Suppressor macrophage (primary cell): ENCODE results near the gene MARCHF6.
"Not testable (repeated sequence)": the region's sequence is repeated elsewhere in the genome, so short reads cannot be mapped to it uniquely, and the experiment has no call there.

Experiments
- DNase-seq, 4 experiments: peaks; one replicate each; pipeline ENCODE4 v3.0.0-alpha.2; 2020 to 2022

Gene MARCHF6

DNA sequence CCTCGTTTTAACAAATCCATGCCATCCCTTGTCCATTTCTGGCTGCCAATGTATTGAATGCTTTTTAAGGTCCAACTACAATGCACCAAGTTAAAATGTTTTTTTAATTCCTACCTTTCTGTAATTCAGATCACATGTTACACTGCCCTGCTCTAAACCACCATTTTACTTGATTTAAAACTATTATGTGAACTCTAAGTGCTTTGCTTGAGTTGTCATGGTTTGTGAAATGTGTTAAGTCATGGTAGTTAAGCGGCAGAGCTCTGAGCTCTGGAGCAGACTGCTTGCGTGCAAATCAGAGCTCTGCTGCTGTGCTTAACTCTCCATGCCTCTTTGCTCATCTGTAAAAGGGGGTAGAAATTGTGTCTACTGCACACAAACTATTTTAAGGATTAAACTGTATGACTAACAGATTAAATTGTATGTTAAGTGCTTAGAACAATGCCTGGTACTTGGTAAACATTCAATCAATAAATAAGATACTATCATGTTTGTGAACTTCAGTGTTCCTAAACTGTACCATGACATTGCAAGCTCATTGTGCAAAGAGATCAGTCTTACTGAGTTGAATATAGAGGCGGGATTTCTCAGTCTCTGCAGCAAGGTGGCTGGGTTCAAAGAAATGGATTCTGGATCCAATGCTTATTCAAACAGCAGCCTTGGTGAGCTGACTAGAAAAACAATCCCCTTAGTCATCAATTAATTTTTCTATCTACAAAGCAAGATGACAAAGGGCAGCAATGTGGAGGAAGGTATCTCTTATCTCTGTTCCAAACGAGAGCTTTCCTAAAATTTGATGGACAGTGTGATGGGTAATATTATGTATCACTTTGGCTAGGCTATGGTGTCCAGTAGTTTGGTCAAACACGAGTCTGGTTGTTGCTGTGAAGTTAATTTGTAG, 29.7 kb upstream of the MARCHF6 start:
- DNase-seq: peak in 3 of 4 experiments; percentile 14 to 28 (median 26)

DNA sequence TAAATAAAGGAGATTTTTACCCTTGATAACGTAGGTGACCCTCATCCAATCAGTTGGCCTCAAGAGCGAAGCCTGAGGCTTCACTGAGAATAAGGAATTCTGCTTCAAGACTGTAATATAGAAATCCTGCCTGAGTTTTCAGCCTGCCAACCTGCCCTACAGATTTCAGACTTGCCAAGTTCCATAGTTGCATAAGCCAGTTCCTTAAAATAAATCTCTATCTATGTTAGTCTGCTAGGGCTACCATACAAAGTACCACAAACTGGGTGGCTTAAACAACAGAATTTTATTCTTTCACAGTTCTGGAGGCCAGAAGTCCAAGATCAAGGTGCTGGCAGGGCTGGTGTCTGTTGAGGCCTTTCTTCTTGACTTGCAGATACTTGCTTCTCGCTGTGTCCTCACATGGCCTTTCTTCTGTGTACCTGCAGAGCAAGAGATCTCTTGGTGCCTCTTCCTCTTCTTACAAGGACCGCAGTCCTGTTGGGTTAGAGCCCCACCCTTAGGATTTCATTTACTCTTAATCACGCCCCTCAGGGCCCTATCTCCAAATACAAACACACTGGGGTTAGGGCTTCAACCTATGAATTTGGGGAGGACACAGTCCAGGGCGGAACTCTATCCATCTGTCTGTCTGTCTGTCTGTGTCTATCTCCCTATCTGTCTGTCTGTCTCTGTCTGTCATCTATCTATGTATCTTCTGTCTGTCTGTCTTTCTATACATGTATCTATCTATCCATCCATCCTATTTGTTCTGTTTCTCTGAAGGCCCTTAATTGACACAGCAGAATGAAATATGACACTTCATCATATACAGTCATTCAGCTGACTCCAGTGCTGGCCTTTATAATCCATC, 28.8 kb upstream of the MARCHF6 start:
- DNase-seq: peak in 2 of 4 experiments; percentile 17 to 31

DNA sequence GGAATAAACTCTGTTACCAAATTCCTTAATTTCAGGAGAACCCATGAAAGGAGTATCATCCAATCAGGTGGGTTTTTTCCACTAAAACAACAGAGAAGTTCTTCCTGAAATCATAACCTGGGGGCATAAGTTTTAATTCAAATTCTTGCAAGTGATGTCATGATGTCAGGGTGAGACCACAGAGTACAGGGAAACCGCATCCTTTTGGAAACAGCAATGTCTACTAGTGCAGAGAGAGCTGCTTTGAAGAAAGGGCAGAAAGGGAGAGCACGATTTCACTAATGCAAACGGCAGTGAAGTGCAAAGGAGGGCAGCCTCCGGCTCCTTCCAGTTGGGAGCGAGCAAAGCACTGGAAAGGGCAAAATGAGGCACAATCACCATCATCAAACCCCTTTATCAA, 25.2 kb upstream of the MARCHF6 start:
- DNase-seq: no peak

DNA sequence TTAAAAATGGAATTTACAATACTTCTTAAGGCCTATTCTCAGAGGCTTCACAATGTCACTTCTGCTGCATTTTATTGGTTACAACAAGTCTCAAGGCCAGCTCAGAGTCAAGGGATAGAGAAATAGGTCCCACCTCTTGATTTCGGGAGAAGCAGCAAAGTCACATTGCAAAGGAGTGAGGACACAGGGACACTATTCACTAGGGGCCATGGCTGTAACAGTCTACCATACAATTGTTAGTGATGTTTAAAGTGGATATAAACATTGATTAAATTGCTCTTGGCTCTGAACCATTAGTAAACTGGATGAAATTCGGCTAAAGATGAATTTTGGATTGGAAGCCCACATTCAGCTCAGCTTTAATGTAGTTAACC, 24.1 kb upstream of the MARCHF6 start:
- no peak for DNase-seq

DNA sequence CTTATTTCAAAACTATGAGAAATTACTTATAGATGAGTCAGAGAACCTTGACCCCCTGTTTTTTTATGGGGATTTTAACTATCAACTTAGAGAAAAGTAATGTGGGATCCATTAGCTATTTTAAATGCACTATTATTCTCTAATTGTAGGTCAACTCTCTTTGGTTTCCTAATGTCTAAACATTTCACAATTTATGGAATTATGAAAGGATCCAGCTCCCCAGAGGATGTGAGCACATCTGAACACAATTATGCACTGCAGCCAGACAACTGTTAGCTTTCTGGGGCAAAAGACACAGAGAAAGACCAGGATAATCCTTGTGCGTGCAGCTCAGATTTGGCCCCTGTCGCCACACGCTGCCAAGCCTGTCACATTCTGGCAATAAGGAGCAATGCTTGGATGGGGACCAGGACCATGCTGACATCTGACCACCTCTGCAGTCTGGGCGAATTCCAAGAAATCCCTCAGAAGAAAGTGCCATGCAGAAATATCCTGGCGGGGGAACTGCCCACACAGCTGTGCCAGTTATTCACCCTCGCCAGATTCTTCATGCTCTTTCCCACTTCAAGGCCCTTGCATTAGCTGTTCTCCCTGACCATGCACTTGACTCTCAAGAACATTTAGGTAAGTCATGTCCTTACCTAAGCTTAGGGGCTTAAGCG, 23.5 kb upstream of the MARCHF6 start:
- no peak for DNase-seq

DNA sequence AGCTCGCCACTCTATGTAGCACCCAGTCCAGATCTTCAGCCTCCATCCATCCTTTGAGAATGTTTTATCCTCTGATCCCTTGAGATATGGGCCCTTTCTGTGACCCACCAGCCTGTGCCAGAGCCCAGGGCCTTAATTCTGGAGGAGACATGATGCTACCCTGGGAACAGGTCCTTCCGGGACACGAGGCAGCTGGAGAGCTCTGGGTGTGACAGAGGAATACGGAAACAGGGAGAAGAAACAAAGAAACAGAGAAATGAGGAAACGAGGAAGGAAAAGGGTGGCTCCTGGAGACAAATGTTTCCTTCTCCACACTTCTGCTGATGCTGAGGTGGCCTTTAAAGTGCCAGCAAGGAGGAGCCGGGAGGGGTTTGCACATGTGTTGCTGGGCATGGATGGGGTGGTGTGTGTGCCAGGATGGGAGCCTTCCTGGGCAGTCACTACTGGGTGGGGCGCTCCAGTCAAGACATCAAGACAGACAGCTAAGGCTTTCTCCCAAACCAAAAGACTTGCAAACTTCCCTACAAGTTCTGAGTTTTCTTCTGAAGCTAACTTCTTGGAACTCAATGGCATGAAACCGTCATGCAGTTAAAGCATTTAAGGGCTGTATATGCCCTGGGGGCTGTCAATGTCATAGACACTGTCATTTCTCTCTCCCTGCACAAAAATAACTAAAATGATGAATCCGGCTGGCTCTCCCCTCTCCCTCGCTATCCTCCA, 22.8 kb upstream of the MARCHF6 start:
- no peak for DNase-seq

DNA sequence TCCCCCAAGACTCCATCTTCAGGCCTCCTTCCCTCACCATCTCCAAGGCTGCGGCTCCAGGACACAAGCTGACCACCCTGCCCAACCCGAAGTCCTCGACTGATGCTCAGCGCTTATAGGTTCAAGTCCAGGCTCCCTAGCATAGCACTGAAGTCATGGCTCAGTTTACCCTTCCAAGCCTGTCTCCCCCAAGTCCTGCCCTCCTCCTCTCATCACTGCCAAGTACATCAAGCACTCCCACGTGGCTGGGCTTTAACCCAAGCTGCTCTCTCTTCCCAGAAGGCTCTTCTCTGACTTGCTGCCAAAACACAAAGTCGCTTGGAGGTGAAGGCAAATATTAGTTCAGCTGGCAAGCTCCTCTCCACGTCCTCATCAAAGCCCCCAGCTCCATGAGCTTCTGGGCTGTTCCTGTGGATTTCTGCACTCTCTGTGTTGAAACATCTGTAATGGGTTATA, 22.1 kb upstream of the MARCHF6 start:
- no peak for DNase-seq

DNA sequence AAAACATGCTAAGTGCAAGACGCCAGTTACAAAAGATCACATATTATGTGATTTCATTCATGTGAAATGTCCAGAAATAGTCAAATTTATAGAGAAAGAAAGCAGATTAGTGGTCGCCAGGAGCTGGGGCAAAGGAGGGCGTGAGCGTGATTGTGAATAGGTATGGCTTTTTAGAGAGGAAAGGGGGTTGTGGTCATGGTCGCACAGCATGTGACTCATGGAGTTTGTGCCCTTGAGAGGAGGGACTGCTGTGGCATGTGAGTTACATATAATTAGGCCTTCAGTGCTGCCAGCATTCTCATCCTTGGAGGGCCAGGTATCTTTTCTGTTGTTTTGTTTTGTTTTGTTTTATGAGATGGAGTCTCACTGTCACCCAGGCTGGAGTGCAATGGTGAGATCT, 21.2 kb upstream of the MARCHF6 start:
- DNase-seq: no peak

DNA sequence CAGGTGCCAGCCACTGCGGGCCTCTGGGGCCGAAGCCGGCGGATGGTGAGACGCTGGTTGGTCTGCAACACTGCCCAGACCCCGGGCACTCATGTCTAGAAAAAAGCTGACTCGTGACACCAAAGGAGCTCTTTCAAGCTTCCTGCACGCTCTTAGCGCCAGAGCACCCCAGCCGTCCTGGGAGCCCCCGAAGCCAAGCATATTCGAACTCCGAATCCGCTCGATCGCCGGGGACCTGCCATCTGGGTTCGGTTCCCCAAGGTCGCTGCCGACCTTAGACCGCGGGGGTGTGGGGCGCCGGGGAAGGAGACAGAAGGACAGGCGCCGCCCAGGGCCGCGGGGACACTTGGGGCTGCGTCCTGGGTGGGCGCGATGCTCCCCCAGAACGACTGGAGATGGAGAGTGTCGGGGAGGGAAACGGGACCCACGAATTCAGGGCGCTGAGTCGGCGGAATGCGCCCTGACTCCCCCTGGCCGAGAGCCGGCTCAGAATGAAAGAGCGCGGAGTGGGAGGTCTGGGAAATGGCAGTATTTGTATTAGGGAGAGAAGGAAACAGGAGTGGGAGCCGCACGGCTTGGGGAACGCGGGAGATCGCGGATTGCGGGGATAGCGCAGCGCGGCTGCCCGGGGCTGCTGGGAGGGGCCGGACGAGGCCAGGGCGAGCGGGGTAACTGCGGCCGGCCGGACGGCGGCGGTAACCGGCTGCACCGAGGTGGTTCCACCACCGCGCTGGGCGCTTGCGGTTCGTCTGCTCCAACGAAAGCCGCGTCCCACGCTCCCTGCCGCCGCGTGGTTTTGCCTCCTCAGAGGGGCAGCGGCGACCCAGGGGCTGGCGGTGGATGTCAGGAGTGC, 20.1 kb upstream of the MARCHF6 start:
- DNase-seq: peak; percentile 26 to 76 (median 50)

DNA sequence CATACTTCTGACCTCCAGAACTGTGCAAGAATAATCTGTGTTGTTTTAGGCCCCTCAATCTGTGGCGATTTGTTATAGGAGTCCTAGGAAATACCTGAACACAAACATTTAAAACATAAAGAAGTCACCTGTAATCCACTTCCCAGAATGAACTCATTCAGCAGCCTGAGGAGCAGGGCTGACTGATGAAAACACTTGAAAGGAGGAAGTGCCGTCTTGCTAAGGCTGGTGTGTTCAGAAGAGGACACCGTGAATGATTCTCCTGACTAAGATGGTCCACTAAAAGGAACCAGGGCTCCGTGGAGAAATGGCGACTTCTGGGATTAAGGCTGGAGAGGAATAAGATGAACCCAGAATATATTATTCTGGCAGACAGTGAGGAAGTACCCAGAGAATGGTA, 18.7 kb upstream of the MARCHF6 start:
- DNase-seq: peak; percentile 36 to 60 (median 56)

DNA sequence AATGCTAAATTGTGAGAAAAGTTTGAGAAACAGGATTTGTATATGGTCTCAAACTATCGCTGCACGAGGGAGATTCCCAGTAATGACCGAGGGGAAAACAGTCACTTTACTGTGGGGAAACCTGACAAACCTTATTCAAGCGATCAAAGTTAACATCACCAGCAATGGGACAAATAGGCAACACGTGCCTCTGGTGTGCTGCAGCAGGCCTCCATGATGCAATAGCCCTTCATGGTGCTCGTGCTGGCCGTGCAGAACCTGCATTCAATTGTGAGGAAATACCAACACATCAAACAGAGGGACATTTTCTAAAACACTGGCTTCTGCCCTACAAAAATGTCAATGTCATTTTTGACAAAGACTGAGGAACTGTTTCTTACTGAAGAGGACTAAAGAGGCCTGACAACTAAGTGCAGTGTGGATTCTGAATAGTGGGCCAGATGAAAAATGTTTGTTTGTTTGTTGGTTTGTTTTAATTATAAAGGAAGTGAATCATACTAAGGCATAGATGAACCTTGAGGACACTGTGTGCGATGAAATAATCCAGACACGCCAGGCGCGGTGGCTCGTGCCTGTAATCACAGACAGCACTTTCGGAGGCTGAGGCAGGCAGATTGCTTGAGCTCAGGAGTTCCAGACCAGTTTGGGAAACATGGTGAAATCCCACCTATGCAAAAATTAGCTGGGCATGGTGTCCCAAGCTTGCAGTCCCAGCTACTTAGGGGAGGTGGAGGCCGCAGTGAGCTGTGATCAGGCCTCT, 17.6 kb upstream of the MARCHF6 start:
- no peak for DNase-seq

DNA sequence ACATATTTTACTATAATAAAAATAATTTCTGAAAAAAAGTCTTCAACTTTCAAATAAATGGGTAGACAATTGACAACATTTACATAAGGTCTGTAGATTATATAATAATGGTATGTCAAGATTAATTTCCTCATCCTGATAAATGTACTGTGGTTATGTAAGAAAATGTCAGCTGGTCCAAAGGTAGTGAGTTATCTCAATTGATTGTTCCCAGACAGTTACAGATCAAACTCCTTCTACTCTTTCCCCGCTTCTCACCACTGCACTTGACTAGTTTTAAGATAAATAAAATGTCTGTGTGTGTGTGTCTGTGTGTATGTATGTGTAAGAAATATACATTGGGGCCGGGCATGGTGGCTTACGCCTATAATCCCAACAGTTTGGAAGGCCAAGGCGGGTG, 16.4 kb upstream of the MARCHF6 start:
- no peak for DNase-seq

DNA sequence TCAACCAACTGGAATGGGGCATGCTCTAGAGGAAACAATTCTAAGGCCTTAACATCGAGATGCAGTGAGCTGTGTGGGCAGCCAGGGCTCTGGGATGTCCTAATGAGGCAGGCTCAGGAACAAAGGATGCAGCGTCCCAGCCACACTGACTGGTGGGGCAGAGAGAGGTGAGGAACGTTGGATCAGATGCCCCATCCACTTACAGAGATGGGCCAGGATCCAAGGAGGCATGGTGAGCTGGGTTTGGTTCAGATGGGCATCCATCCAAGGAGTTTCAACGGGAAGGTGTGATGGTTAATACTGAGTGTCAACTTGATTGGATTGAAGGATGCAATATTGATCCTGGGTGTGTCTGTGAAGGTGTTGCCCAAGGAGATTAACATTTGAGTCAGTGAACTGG, 15.5 kb upstream of the MARCHF6 start:
- no peak for DNase-seq

DNA sequence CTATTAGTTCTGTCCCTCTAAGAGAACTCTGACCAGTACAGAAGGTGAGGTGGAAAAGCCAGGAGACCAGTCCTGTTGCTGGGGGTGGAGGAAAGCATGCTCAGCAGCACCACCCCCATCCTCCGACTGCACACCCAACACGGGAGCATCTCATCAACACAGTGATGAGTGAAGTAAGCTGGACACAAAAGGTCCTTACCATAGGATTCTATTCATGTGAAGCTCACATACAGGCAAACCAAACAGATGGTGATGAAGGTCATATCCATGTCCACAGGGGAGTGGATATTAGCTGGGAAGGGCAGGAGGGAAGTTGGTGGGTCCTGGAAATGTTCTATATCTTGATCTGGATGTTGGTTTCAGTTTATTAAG, 14.8 kb upstream of the MARCHF6 start:
- DNase-seq: no peak

DNA sequence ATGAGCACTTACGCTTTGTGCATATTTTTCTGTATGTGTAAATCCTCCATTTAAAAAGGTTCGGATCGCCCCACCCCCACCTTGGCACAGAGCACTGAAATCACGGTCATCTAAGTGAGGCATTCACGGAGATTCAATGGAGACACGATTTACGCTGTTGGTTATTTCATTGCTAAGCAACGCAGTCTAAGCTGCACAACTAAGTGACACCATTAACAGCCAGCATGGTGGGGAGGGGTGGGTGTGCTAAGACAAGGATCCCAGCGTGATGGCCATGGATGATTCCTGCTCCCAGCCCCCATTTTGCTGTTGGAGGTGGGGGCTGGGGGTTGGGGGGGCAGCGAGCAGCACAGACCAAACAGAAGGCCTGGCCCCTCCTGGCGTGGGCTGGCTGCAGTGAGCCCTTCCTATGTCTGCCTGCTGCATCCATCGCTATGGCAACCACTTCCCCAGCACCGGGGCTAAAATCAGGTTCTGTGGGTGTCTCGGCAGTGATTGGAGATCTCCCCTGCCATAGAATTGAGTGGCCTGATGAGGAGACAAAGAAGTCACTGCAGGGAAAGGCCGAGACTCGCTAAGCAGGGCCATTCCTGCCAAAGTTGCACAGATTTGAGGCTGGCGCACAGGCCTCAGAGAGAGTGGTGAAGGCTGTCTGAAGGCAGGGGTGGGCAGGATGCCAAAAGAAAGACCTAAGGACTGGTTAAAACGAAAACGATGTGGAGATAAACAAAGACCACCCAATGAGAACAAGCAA, 14.3 kb upstream of the MARCHF6 start:
- no peak for DNase-seq

DNA sequence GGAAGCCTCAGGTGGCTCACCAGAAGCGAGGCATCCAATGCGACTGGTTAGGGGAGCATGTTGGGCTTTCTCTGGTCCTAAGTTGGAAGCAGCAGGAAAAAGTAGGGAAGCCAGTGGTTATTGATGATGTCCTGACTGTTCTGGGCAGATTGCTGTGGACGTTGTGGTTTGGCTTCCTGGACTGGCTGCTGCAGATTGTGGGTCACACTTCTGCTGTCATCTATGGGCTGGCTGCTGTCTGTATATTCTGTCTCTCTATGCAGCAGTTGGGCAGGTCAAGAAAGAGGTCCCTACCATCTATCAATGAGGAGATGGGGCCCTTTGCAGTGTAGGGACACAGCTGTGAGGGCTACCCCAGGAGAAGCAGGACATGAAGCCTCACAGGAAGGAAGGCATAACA, 13.5 kb upstream of the MARCHF6 start:
- DNase-seq: no peak

DNA sequence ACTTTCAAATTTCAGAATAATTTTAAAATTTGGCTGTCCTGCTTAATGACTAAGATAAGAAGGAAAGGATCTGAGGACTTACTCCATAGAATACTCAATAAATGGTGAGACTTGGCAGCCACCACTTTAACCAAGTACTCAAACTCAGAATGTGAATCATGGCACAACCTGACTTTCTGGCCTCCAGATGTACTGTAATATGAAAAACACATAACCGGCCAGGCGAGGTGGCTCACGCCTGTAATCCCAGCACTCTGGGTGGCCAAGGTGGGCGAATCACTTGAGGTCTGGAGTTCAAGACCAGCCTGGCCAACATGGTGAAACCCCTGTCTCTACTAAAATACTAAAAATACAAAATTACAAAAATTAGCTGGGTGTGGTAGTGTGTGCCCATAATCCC, 10.0 kb upstream of the MARCHF6 start:
- DNase-seq: no peak

DNA sequence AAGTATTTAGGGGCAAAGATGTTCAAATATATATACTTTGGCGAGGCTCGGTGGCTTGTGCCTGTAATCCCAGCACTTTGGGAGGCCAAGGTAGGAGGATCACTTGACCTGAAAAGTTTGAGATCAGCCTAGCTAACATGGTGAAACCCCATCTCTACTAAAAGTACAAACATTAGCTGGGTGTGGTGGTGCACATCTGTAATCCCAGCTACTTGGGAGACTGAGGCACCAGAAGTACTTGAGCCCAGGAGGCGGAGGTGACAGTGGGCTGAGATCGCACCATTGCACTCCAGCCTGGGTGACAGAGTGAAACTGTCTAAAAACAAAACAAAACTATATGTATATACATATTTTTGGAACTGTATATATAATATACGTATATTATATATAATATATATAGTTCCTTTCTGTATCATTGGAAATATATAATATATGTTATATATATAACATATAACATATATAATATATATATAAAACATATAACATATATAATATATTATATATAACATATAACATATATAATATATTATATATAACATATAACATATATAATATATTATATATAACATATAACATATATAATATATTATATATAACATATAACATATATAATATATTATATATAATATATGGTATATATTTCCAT, 8.9 kb upstream of the MARCHF6 start:
- DNase-seq: not testable (repeated sequence)

DNA sequence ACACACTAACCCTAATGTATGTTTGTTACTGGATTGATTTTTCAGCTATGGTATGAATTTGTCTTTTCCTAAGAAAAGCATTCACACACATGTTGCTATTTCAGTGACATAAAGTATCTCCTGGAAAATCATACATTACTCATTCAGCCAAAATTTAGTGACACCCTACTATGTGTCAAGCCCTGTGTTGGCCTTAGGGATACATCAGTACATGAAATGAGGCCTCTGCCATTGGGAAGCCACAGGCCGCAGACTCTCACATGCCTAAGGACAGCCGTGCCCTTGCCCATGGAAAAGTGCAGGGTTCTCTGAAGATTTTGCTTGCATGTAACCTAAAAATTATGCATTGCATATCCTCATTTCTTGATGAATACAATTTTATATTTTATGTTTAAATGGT, 5.2 kb upstream of the MARCHF6 start:
- DNase-seq: no peak
